Measurements from ENCODE around the gene EPB42.

DNA sequence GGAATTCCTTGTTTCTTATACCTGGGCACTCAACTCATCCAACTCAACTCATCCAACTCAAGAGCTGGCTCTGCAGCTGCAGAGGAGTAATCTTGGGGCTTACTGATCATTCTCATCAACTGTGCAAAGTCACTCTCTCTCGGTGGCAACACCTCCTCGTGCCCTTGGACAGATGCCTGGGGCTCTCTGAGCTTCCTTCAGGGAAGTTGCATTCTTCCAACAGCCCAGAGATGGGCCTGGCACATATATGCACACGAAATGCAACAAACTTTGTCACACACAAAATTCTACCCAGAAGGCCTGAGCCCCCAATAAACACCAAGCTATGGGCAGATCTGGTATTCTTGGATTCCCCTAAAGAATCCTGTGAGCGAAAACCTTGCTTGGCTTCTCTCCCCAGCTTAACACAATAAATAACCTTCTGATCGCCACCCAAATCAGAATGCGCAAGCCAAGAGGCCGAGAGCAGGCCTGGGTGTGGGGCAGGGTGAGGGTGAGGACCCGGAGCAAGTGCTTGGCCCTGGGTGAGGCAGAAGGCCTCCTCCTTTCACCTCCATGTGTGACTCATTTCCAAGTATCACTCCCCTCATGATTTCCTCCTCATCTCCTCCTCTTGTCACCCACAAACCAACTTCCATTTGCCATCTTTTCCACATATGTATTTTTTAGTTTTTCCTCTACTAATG lies 30.5 kb upstream of the EPB42 start:
- TF ChIP-seq CTCF (conservative IDR thresholded peaks at IDR 0.05; ENCODE audit: low read depth, low read length) (no peak), EZH2 (IDR thresholded peaks at IDR 0.05; ENCODE audit: borderline replicate concordance, low read depth, low read length, poor library complexity, severe bottlenecking) (no peak)
